ENCODE data around the gene DHRS9.
"Not testable (repeated sequence)": the region's sequence is repeated elsewhere in the genome, so short reads cannot be mapped to it uniquely, and the experiment has no call there.

DHRS9 gene

GRCh38 chr2:169105476-169105875, 36.1 kb downstream of the DHRS9 start:
- no peak for DNase-seq

DNA sequence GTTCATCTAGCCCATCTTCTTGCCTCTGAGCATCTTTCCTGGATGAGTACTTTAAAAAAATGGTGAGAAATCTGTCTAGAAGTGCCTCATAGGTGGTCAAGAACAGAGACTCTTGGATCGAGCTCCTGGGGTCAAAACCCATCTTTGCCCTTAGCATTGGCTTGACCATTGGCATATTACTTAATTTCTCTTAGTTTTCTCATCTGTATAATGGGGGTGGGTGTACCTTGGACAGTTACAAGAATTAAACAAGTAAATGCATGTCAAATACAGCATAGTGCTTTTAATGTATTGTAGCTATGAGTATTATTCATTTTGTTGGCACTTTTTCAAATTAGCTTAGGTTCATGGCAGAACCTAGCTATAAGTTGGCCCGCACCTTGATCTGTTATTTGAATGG, 36.8 kb downstream of the DHRS9 start:
- DNase-seq, result no peak

DNA sequence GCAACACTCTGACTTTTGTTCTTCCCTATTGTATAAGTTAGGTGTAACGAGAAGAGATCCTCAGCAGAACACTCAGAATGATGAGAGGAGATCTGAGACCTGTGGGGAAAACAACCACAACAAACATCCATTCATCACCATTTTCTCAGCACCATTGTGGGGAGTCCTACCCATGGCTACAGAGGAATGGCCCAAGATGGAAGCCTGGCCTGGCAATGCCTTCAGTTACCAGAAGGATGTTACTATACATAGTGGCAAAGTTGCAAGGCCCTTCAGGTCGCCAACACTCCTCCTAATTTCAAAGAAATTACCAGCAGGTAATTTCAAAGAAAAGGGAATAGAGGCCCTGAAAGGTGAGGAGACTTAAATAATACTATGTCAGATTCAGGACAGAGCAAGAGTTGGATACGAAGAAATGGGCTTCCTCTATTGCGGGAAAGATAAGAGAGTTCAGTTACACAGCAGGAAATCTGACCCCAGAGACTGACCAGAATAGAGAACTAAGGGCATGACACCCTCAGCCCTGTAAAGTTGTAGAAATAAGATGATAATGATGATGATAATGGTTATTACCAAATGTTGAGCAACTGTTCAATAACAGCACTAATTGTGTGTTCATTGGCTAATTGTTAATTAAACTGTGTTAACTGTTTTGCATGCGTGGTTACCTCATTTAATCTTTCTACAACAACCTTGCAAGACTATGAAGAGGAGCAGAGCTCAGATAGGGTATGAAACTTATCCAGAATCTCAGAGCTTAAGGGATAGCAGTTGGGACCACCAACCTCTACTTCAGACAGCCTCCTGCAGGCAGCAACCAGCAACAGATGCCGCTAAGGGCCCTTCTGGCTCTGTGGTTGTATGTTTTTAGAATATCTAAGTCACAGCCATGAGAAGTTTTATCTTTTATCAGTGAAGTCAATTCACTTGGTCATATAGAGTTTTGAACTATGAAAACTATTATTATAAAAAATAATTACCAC, 37.5 kb downstream of the DHRS9 start:
- no peak for DNase-seq

GRCh38 chr2:169107645-169108044, 38.3 kb downstream of the DHRS9 start:
- no peak for DNase-seq

DNA sequence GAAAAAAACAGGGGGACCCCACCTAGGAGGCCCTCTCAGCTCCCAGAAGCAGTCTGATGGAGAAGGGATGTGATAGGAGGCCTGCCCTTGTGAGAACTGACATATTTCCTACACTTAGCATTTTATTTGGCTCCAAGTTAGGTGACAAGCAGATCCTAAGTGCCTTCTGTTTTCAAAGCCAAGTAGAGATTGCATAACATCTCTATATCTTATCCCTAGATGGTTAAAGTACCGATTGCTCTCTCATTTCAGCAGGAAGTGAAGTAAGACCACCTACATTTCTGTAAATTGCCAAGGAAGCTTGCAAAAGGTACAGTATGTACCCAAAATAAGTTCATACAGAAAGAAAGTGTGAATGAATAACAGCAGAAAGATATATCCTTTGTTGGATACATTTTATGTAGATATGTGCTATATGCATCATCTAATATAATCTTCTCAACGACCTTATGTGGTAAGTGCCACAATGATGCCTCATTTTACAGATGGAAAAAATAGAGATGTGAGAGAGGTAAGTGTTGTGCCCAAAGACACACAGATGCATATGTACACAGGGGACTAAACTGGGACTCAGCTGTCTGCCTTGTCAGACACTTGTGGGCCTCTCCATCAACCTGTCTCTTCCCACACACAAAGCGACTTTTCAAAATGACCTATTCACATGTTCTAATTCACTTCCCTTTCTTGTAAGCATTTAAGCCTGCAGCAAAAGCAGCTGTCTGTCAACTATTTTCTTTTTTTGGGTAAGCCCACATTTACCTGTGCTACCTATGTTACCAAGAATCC, 38.9 kb downstream of the DHRS9 start:
- no peak for DNase-seq

- DNase-seq, result peak; percentile 67
These were observed 40.4 kb downstream of the DHRS9 start for GRCh38 chr2:169109502-169110409.

- DNase-seq, result no peak
These were observed 41.1 kb downstream of the DHRS9 start for GRCh38 chr2:169110419-169110818.

DNA sequence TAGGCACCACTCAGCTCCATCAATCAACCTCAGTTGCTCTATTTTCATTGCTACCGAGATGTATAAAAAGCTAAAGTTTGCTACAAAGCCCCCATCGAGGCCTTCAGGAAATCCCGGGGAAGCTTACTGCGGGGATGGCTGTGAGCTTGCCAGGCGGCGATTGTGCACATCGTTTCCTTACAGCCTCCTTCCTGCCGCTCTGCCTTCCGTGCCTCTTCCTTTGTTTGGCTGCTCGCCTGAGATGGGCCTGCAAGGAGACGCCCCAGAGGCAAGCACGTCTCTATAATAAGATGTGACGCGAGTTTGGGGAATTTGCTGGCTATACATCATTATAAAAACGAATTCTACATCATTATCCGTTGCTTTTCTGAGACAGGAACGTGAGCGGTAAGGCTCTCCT, 41.6 kb downstream of the DHRS9 start:
- DNase-seq, result no peak

GRCh38 chr2:169112841-169113240, 43.5 kb downstream of the DHRS9 start:
- no peak for DNase-seq

DNA sequence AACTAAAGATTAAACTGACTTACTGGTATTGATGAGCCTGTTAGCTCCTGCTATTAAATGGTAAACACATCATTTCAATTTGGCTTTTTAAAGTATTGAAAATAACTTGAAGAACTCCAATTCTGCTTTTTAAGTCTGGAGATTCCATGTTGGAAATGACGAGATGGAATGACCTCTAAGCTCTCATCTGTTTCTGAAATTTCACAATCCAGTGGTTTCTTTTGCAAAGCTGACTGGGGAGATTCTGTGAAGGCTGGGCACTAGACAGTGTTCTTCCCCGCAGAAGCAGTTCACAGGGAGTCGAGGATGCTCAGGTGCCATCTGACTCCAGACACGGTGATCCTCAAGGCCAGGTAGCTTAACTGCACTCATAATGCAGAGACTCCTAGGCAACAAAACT, 44.7 kb downstream of the DHRS9 start:
- no peak for DNase-seq

- no peak for DNase-seq
These were observed 47.0 kb downstream of the DHRS9 start for GRCh38 chr2:169116327-169116726.

GRCh38 chr2:169116993-169117392, 47.6 kb downstream of the DHRS9 start:
- no peak for DNase-seq

DNA sequence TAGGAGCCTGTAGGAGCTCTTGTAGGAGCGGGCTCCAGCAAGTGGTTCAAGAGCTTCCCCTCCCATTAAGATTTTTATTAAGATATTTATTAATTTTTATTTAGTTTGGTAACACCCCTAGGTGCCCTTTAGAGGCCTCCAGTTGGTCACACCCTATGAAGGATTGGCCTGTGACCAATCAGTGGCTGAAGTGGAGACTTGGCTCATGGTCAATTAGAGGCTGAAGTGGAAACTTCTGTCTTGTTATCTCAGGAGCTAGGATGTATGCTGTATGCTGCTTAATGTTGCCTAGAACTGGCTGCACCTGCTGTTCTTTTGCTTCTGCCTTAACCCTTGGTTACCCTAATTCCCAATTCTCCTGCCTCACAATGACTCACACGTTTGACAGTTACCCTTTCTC, 48.7 kb downstream of the DHRS9 start:
- no peak for DNase-seq

DNA sequence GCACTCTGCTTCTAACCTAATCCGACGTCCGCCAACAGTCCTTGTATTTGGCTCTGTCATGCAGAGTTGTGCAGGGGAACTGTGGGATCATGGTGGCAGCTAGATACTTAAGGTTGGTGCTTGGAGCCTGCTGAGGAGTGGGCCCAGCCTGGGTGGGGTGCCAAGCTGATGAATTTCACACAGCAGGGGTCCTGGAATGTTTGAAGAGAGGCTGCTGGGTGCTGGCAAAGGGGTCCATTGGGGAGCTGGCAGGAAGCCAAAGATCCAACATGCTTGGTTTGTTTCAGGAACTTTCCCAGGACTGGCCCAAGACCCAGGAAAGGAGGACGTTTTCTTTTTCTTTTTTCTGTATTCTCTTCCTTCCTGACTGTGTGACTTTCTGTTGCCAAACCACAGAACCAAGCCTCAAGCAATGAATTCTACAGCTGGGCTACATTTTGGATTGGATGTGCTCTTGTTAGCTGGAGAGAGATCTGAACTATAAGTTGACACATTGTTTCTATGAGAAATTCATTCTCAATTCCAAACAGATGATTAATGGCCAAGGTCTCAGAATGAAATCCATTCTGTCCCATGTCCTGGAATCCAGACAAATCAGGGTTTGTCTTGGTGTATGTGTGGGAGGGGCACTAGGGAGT, 49.9 kb downstream of the DHRS9 start:
- DNase-seq, result no peak

- DNase-seq, result no peak
These were observed 50.5 kb downstream of the DHRS9 start for GRCh38 chr2:169119851-169120250.

DNA sequence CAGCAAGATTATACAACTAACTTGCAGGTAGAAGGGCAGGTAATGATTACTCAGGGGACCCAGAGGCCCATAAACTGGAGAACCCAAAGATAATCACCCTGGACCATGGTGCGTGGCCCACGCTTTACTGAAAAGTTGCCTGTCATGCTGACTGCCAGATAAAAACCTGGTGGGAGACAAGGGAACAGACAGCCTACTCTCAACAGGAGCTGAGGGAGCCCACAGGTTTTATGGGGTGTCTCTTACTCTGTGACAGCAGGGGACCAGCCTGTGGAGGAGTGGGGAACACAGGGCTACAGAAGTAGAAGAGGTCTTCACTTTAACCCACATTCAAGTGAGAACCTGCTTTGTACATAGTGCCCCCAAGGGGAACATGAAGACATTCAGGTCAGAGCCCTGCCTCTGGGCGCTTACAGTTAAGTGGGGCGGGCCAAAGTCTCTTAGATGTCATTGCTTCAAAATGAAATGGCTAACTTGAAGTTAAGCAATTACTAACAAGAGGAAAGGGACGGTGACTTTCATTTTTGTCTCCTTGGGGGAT, 60.4 kb downstream of the DHRS9 start:
- no peak for DNase-seq

- DNase-seq, result peak; percentile 76
These were observed 62.5 kb downstream of the DHRS9 start for GRCh38 chr2:169131587-169132512.

GRCh38 chr2:169134272-169134671, 64.9 kb downstream of the DHRS9 start:
- DNase-seq, result not testable (repeated sequence)

GRCh38 chr2:169136428-169136827, 67.1 kb downstream of the DHRS9 start:
- DNase-seq, result not testable (repeated sequence)

DNA sequence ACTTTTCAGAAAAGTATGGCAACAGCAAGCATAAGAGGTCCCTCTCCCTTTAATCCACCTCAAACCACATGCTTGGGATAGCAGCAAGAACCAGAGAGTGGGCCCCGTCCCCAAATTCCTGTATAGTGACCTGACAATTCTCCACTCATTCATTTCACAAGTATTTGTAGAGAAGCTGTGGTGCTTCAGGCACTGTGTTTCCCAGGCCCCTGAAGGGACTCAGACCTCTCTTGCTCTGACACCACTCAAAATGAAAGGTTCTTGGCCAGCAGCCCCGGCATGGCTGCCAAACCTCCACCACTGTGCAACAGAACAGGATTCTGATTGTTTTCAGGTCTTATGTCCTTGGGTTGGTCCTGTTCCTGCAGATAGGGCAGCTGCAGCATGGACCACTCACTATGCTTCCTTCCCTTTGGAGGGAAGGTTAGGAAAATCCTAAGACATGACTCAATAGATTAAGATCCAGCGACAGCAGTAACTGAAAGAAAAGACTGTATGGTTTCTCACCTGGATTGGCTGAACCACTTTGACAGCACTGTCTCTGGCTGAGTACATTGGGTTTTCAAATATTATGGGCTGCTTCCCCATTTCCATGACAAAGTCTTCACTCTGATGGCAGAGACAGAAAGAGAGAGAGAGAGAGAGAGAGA, 67.6 kb downstream of the DHRS9 start:
- no peak for DNase-seq
